Thymus (tissue), 11 donors: ENCODE measurements around the gene PLA2R1. TPM values are rescaled to one million over a fixed set of nuclear protein-coding genes. Genes with fewer than 3 reads are reported as not detected.
"Not testable (repeated sequence)": the region's sequence is repeated elsewhere in the genome, so short reads cannot be mapped to it uniquely, and the experiment has no call there.

ENCODE experiments used
- DNase-seq, 9 donors: peaks; one replicate each; pipeline ENCODE4 v3.0.0-alpha.2; 2013; ENCODE audit warnings: low spot score in 9 of 9, low read depth in 6 of 9, missing footprints in 1 of 9
- H3K27ac ChIP-seq, 2 donors: one replicate each; pipeline ENCODE4 v1.5.1; 2013; ENCODE audit warnings: control low read depth in 1 of 2, low read depth in 1 of 2, low read length in 1 of 2, mild to moderate bottlenecking in 1 of 2, moderate library complexity in 1 of 2
- H3K27me3 ChIP-seq, 2 donors: one replicate each; pipeline ENCODE4 v1.5.1; 2013; ENCODE audit warnings: low read length in 1 of 2; ENCODE audit not compliant: control insufficient read depth in 2 of 2, insufficient read depth in 1 of 2
- H3K36me3 ChIP-seq, 2 donors: one replicate each; pipeline ENCODE4 v1.5.1; 2013; ENCODE audit warnings: low read length in 1 of 2, mild to moderate bottlenecking in 1 of 2, moderate library complexity in 1 of 2; ENCODE audit not compliant: control insufficient read depth in 2 of 2, insufficient read depth in 2 of 2
- H3K4me1 ChIP-seq, 2 donors: one replicate each; pipeline ENCODE4 v1.5.1; 2013; ENCODE audit warnings: low read length in 2 of 2; ENCODE audit not compliant: control insufficient read depth in 2 of 2, insufficient read depth in 2 of 2
- H3K4me3 ChIP-seq, 2 donors: one replicate each; pipeline ENCODE4 v1.5.1; 2013; ENCODE audit warnings: low read length in 2 of 2, control low read depth in 1 of 2, mild to moderate bottlenecking in 1 of 2
- H3K9me3 ChIP-seq, 2 donors: one replicate each; pipeline ENCODE4 v1.5.1; 2013; ENCODE audit warnings: low read length in 1 of 2, mild to moderate bottlenecking in 1 of 2; ENCODE audit not compliant: control insufficient read depth in 2 of 2, insufficient read depth in 1 of 2
- WGBS: extraction: QIAGEN DNeasy Blood & Tissue Kit; methylation state at CpG from one replicate; pipeline ENCODE4 v1.1.7; 2013; 5-methylcytosine and 5-hydroxymethylcytosine counted together
- polyA plus RNA-seq: library from polyadenylated mRNA; stranded (reverse); fragments of 200-250 nt; gene quantifications from one replicate; pipeline ENCODE4 v1.2.3, GENCODE V29; 2013
- total RNA-seq: library from RNA; stranded (reverse); fragments of 120-200 nt; gene quantifications from one replicate; pipeline ENCODE4 v1.2.4, GENCODE V29; 2013
- donor health status: healthy.

The PLA2R1 gene
- total and polyA plus RNA-seq, 2 donors, result 0.90 to 2.7 TPM

DNA sequence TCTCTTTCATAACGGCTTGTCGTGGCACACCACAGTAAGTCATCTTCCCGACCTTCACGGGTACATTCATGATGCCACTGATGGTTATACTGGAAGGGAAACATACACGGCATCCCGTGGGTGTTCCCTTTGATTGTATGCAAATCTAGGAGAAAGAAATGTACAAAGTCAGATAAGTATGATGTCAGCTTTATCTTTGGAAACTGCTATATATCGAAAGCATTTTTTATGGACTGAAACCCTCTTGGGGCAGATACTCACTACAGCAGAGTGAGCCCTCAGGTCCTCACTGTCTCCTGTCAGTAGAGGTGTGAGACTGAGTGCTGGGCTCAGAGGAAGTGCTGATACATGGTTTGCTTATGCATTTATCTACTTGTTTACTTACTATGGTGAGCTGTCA, 20.4 kb downstream of the PLA2R1 start:
- Histone ChIP-seq H3K27me3 (no peaks in the 10 kb centered on the region), H3K9me3 (peaks cover 0 to 4% of the 10 kb centered on the region in 2 donors), H3K4me3 (no peak overlapping the region), H3K36me3 (no peaks in the 10 kb centered on the region), H3K4me1 (no peaks in the 10 kb centered on the region), H3K27ac (no peak overlapping the region)
- WGBS, result 95% methylated on average over 7 of the region's 7 CpGs
- DNase-seq, result no peak

DNA sequence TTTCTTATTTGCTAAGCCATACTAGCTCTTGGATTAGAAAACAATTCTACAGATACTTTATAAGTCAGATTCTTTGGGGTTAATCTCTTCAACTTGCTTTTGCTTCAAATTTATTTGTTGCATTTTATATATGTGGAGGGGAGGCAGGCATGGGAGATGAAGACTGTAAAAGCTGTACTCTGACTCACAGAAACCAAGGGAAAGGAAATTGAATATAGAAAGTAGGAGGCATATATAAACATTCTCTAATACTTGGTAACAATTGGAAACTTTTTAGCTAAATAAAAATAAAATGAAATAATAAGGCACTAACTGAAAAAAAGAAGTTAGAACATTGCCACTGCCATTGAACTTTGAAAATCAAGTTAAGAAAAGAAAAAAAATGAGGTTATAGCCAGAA, 21.3 kb downstream of the PLA2R1 start:
- Histone ChIP-seq H3K4me3 (no peak overlapping the region), H3K9me3 (peaks cover 0 to 4% of the 10 kb centered on the region in 2 donors), H3K36me3 (no peaks in the 10 kb centered on the region), H3K27ac (no peak overlapping the region), H3K4me1 (no peaks in the 10 kb centered on the region), H3K27me3 (no peaks in the 10 kb centered on the region)
- DNase-seq, result no peak

DNA sequence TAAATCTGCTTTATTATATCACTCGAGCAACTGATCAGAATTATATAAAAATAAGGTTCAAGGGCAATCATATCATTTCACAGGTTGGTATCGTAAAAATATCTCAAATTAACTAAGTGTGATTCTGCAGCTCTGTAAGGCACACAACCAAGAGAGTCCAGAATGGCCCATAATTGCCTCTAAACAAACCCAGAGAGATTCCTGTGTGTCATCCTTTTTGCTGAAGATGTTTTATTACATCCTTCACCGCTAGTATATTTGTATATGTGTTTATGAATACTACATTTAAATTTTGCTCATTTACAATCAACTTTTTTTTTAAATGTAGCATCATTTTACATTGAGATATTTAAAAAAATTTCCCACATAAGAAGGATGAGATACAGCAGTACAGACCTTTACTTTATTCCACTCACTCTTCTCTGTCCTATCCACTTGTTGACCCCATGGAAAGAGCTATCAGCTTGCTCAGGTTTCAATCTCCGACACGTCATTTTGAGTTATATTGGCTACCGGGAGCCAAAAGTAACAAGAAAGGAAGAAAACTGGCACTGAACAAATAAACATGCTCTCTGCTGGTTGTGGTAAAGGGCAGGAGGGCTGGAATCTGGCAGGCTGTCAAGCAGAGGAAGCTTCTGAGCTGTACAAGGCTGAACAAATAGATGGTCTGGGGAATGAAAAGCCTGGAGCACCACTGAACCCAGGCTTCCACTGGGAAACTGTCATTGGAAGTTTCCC, 23.1 kb downstream of the PLA2R1 start:
- H3K36me3 ChIP-seq, result no peaks in the 10 kb centered on the region
- no peaks in the 10 kb centered on the region for H3K27me3 ChIP-seq
- H3K4me3 ChIP-seq, result no peak overlapping the region
- DNase-seq, result no peak
- no peaks in the 10 kb centered on the region for H3K4me1 ChIP-seq
- 93% methylated on average over 6 of the region's 6 CpGs for WGBS
- no peak overlapping the region for H3K27ac ChIP-seq
- peaks cover 0 to 4% of the 10 kb centered on the region in 2 donors for H3K9me3 ChIP-seq

DNA sequence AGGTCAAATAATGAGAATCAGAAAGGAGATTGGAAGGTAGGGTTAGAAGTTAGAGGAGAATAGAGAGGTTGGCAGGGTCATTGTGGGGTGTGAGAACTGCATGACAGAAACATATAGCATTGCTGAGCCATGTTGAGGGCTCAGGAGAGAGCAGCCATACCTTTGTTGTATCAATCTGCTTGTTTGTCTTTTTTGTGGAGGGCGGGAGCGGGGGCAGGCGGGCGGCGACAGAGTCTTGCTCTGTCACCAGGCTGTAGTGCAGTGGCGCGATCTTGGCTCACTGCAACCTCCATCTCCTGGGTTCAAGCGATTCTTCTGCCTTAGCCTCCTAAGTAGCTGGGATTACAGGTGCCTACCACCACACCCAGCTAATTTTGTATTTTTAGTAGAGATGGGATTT, 23.8 kb downstream of the PLA2R1 start:
- not testable (repeated sequence) for H3K36me3 ChIP-seq, H3K27me3 ChIP-seq, H3K9me3 ChIP-seq, H3K4me3 ChIP-seq, DNase-seq, H3K27ac ChIP-seq, H3K4me1 ChIP-seq
- WGBS, result over 99% methylated on average over 8 of the region's 8 CpGs

DNA sequence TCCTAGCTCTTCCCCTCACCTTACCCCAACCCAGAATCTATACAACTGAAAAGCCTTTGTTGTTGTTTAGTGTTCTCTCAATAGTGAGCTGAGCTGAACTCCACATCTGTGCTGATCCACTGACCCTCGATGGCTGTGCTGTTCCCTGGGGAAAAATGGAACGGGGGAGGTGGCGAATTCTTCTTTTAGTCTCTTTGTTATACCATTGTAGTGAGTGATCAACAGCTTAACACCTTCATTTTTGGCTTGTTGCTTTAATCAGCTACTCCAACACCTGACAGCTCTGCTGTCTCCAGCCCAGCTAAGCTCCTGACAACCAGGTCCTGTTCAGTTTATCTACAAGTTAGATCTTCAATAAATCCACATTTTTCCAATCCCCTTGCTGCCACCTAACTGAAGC, 25.7 kb downstream of the PLA2R1 start:
- H3K9me3 ChIP-seq, result no peaks in the 10 kb centered on the region

DNA sequence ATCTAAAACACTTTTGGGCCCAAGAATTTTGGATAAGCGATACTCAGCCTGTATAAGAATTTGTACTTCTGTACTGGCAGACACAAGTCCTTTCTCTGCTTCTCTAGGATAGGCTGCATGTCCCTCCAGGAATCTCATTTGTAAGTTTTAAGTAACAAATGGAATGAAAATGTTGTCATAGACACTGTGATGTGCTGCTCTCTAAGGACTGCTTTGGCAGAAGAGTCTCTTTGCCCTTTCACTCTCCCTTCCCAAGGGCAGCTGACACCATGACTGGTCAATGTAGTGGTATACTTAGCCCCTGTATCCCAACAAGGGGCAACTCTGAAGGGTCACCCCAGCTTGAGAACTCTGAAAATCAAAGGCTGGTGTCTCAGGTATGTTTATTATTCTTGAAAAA, 27.3 kb downstream of the PLA2R1 start:
- Histone ChIP-seq H3K27ac (no peak overlapping the region), H3K9me3 (no peaks in the 10 kb centered on the region), H3K4me1 (no peaks in the 10 kb centered on the region), H3K4me3 (no peak overlapping the region), H3K27me3 (no peaks in the 10 kb centered on the region), H3K36me3 (no peaks in the 10 kb centered on the region)
- DNase-seq, result no peak
- 98% methylated on average over 1 of the region's 1 CpG for WGBS

More for the DNA sequence above, 25.7 kb downstream of the PLA2R1 start:
- WGBS, result 78% methylated on average over 3 of the region's 3 CpGs
- no peak for DNase-seq
- Histone ChIP-seq H3K27ac (no peak overlapping the region), H3K27me3 (no peaks in the 10 kb centered on the region), H3K4me1 (no peaks in the 10 kb centered on the region), H3K4me3 (no peak overlapping the region), H3K36me3 (no peaks in the 10 kb centered on the region)

DNA sequence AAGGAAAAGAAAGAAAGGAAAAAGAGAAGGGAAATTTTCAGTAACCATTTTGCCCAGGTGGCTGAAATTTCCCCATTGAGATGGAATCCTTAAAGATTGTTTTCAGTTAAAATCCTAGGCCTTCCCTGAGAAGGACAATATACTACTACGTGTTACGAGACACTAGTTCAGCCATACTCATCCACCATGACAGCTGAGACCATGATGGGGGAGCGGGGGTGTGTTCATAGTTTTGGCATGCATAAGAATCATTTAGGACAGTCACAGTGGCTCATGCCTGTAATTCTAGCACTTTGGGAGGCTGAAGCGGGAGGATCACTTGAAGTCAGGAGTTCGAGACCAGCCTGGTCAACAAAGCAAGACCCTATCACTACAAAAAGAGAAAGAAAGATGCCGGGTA, 28.0 kb downstream of the PLA2R1 start:
- H3K36me3 ChIP-seq, result no peaks in the 10 kb centered on the region
- WGBS, result 91% methylated on average over 6 of the region's 6 CpGs

DNA sequence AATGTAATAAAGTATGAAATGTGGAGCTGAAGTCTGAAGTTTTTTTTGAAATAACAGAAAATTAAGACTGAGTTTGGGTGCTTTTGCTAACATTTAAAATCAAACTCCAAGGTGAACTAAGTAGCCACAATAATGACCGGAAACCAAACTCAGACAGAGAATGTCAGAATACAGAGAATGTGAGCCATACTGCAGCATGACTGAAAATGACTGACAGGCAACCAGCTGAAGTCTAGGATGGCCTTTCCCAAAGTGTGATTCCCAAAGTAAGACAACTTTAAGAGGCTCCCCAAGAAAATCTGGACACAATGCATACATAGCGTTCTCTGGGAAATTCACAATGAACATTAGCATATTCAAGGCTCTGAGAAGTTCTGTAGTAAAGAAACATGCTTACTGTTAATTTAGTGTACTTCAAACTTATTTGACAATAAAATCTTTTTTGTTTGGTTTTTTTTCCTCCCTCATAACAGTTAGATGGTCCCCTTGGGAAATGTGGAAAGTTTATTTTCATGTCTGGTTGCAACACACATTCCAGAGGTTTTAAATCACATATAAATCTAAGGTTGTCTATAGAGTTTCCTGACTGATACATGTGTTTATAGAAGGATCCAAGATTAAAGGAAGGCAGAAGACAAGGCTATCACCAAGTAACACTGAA, 28.6 kb downstream of the PLA2R1 start:
- Histone ChIP-seq H3K9me3 (no peaks in the 10 kb centered on the region), H3K4me3 (no peak overlapping the region), H3K36me3 (no peaks in the 10 kb centered on the region), H3K27ac (no peak overlapping the region), H3K27me3 (no peaks in the 10 kb centered on the region), H3K4me1 (no peaks in the 10 kb centered on the region)
- WGBS, result 98% methylated on average over 2 of the region's 2 CpGs
- no peak for DNase-seq

More for the DNA sequence above, 28.0 kb downstream of the PLA2R1 start:
- DNase-seq, result no peak
- Histone ChIP-seq H3K4me1 (no peaks in the 10 kb centered on the region), H3K27ac (no peak overlapping the region), H3K27me3 (no peaks in the 10 kb centered on the region), H3K9me3 (no peaks in the 10 kb centered on the region), H3K4me3 (no peak overlapping the region)

DNA sequence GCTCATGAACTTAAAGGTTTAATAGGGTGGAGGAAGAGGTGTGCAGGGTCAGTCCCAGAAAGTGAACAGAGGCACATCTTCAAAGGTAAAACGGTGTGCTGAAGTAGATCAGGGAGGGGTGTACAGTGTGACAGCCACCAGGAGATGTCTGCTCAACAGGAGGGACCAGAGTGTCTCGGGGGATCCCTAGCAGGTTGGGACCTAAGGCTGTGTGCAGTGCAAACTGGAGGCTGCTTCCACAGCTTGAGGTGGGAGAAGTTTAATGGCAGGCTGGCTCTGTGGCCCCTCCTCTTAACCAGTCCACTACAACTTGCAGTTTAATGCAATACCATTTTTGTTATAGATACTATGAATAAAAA, 33.2 kb downstream of the PLA2R1 start:
- WGBS, result 48% methylated on average over 2 of the region's 2 CpGs
- Histone ChIP-seq H3K36me3 (no peaks in the 10 kb centered on the region), H3K4me3 (no peak overlapping the region), H3K4me1 (no peaks in the 10 kb centered on the region), H3K27ac (no peak overlapping the region), H3K27me3 (no peaks in the 10 kb centered on the region), H3K9me3 (peaks cover 0 to 1% of the 10 kb centered on the region in 2 donors)
- no peak for DNase-seq
